ENCODE data around the gene SCGB1A1. TPM values are rescaled to one million over a fixed set of nuclear protein-coding genes. Genes with fewer than 3 reads are reported as not detected.

SCGB1A1 gene
- total and polyA plus RNA-seq, 11 donors, result not detected

DNA sequence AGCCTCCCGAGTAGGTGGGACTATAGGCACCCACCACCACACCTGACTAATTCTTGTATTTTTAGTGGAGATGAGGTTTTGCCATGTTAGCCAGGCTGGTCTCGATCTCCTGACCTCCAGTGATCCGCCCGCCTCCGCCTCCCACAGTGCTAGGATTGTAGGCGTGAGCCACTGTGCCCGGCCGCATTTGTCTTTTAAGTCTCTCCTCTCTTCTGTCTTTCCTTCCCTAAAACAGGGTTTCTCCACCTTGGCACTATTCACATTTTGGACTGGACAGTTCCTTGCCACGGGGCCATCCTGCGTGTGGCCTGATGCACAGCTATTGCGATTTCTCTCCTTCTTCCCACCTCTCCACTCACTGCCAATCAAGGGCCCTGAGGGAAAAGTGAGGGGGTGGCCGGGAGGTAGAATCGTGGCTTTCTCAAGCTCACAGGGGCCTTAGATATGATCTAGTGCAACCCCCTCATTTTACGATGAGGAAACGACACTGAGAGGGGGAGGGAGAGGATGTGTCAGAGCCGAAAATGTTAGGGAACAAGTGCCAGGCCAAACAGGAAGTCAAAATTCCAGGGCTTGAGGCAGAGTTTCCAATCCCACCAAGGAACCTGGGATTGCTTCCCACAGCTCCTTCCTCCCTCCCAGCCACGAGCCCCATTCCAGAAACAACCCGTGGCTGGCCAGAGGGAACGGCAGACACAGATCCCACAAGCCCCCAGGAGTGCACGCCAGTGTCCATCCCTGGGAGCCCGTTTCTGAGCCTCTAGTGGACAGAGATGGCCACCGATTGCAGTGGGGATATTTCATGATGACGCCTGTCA, 21.2 kb downstream of the SCGB1A1 start:
- 48 to 57% (median 54%) methylated on average over 23 of the region's 23 CpGs for WGBS, 4 donors
- no peaks in the 10 kb centered on the region for H3K27me3 ChIP-seq
- no peaks in the 10 kb centered on the region for H3K36me3 ChIP-seq
- TF ChIP-seq, protein P1, sequence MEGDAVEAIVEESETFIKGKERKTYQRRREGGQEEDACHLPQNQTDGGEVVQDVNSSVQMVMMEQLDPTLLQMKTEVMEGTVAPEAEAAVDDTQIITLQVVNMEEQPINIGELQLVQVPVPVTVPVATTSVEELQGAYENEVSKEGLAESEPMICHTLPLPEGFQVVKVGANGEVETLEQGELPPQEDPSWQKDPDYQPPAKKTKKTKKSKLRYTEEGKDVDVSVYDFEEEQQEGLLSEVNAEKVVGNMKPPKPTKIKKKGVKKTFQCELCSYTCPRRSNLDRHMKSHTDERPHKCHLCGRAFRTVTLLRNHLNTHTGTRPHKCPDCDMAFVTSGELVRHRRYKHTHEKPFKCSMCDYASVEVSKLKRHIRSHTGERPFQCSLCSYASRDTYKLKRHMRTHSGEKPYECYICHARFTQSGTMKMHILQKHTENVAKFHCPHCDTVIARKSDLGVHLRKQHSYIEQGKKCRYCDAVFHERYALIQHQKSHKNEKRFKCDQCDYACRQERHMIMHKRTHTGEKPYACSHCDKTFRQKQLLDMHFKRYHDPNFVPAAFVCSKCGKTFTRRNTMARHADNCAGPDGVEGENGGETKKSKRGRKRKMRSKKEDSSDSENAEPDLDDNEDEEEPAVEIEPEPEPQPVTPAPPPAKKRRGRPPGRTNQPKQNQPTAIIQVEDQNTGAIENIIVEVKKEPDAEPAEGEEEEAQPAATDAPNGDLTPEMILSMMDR (IDR thresholded peaks at IDR 0.05), result peak in 1 of 12 donors; percentile 19
- TF ChIP-seq POLR2A (IDR thresholded peaks at IDR 0.05), result no peak
- intact Hi-C loops (cut with DNase I), result no loop called here
- H3K27ac ChIP-seq, result peak overlapping the region; percentile 22 to 83 (median 76)
- H3K4me1 ChIP-seq, result peaks cover 11 to 55% (median 39%) of the 10 kb centered on the region in 12 donors
- ATAC-seq (peak; percentile 16 to 75 (median 68)), DNase-seq (peak in 4 of 5 donors; percentile 49 to 72 (median 60))
- no peaks in the 10 kb centered on the region for H3K9me3 ChIP-seq
- peak overlapping the region in 5 of 12 donors; percentile 4 to 20 (median 7) for H3K4me3 ChIP-seq

GRCh38 chr11:62443390-62444235, 24.8 kb downstream of the SCGB1A1 start:
- no peak for TF ChIP-seq POLR2A (IDR thresholded peaks at IDR 0.05)
- TF ChIP-seq, protein P1 (IDR thresholded peaks at IDR 0.05), result no peak
- ATAC-seq, result peak; percentile 33 to 73 (median 48)
- Histone ChIP-seq H3K4me3 (peak overlapping the region in 10 of 12 donors; percentile 13 to 58 (median 50)), H3K27me3 (no peaks in the 10 kb centered on the region), H3K36me3 (no peaks in the 10 kb centered on the region), H3K4me1 (peaks cover 12 to 61% (median 46%) of the 10 kb centered on the region in 12 donors), H3K27ac (peak overlapping the region; percentile 49 to 95 (median 80)), H3K9me3 (no peaks in the 10 kb centered on the region)
- peak in 3 of 5 donors; percentile 36 to 57 (median 49) for DNase-seq
- intact Hi-C loops (cut with DNase I), result no loop called here
- 75 to 84% (median 79%) methylated on average over 17 of the region's 17 CpGs for WGBS, 4 donors

DNA sequence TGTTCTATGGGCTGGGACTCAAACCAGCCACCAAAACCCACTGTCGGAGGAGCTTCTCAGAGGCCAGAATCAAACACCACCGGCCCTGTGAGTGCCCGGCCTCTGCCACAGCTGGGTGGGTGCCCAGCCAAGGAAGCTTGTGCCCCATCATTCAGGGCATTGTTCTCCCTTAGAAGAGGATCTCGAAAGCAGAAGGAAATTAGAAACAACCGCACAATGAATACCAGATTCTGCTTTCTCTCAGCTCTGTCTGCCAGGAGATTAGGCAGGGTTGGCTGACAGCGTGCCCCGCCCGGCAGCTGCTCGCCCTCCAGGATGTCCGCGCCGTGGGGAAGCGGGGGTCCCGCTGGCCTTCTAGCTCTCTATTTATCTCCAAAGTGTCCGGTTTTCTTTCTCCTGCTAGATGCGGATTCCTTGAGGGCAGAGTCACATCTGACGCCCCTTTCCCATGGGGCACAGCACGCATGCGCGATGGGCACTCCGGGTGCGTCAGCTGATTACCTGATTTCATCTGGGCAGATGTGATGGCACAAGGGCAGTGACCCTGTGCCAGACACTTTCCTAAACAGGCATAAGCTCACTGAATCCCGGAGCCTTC, 25.5 kb downstream of the SCGB1A1 start:
- H3K9me3 ChIP-seq, result no peaks in the 10 kb centered on the region
- peak overlapping the region; percentile 7 to 58 (median 48) for H3K4me3 ChIP-seq
- H3K36me3 ChIP-seq, result no peaks in the 10 kb centered on the region
- intact Hi-C loops (cut with DNase I), result no loop called here
- peak overlapping the region; percentile 49 to 95 (median 80) for H3K27ac ChIP-seq
- DNase-seq, result peak; percentile 50 to 84 (median 66)
- WGBS, 4 donors, result 11 to 48% (median 32%) methylated on average over 23 of the region's 23 CpGs
- ATAC-seq, result peak; percentile 14 to 74 (median 60)
- H3K27me3 ChIP-seq, result no peaks in the 10 kb centered on the region
- H3K4me1 ChIP-seq, result peaks cover 12 to 60% (median 46%) of the 10 kb centered on the region in 12 donors
- no peak for TF ChIP-seq POLR2A (IDR thresholded peaks at IDR 0.05)
- TF ChIP-seq, protein P1 (IDR thresholded peaks at IDR 0.05), result no peak
